B cell (primary cell): Measurements from ENCODE around the gene BBS5. TPM values are rescaled to one million over a fixed set of nuclear protein-coding genes. Genes with fewer than 3 reads are reported as not detected.
"Not testable (repeated sequence)": the region's sequence is repeated elsewhere in the genome, so short reads cannot be mapped to it uniquely, and the experiment has no call there.

ENCODE experiments used
- ATAC-seq: fragments of 200-7000 bp; cut with Tn5 transposase; one replicate; pipeline ENCODE4 v1.10.0; 2021; ENCODE audit warnings: low read depth, mild to moderate bottlenecking, moderate number of reproducible peaks, moderate library complexity
- CTCF ChIA-PET: fragments of 350-600 bp; sonication (Branson Sonifier 250); formaldehyde crosslinking; loops from one replicate; lab custom pipeline; 2021; ENCODE audit warnings: antibody characterized with exemption, inconsistent platforms; lab: Charles Lee
- POLR2A ChIA-PET: fragments of 350-600 bp; sonication (Branson Sonifier 250); formaldehyde crosslinking; loops from one replicate; lab custom pipeline; 2021; ENCODE audit warnings: antibody characterized with exemption; lab: Charles Lee
- DNase-seq: peaks from one replicate; pipeline ENCODE4 v3.0.0; 2013
- H2AFZ ChIP-seq: 2 replicates; pipeline ENCODE4 v1.6.1; 2012; ENCODE audit warnings: mild to moderate bottlenecking, low read depth, low read length; ENCODE audit not compliant: insufficient read depth, poor library complexity, severe bottlenecking
- H3K27ac ChIP-seq, 2 donors: 1 replicate in 1 of 2; 2 replicates in 1 of 2; pipeline ENCODE4 v1.5.1; 2012 to 2013; ENCODE audit warnings: low read length in 2 of 2, mild to moderate bottlenecking in 2 of 2, moderate library complexity in 1 of 2
- H3K27me3 ChIP-seq, 4 experiments: fragments of 200-600 bp in 1 of 4; sonication (generic) in 1 of 4; replicated peaks in 1 of 4; 1 replicate in 2 of 4; 2 replicates in 2 of 4; pipeline versions ENCODE4 v1.6.1 to v1.7.0; 2013 to 2016; ENCODE audit warnings: low read length in 3 of 4, mild to moderate bottlenecking in 2 of 4, mixed read lengths in 1 of 4, moderate library complexity in 1 of 4; ENCODE audit not compliant: insufficient read depth in 4 of 4, control insufficient read depth in 3 of 4; ENCODE audit errors: control extremely low read depth in 1 of 4
- H3K36me3 ChIP-seq, 2 experiments: replicated peaks in 1 of 2; 1 replicate in 1 of 2; 2 replicates in 1 of 2; pipeline versions ENCODE4 v1.6.1 to v1.7.1; 2013; ENCODE audit warnings: low read length in 1 of 2; ENCODE audit not compliant: insufficient read depth in 2 of 2, control insufficient read depth in 1 of 2; ENCODE audit errors: control extremely low read depth in 1 of 2, extremely low read depth in 1 of 2
- H3K4me1 ChIP-seq, 2 donors: fragments of 200-600 bp in 1 of 2; sonication (generic) in 1 of 2; 1 replicate in 1 of 2; 2 replicates in 1 of 2; pipeline versions ENCODE4 v1.5.1 to v1.6.1; 2013 to 2017; ENCODE audit warnings: low read length in 2 of 2; ENCODE audit not compliant: control insufficient read depth in 2 of 2, insufficient read depth in 2 of 2
- H3K4me2 ChIP-seq: replicated peaks from 2 replicates; pipeline ENCODE3; 2012; ENCODE audit warnings: mild to moderate bottlenecking, low read depth, low read length; ENCODE audit not compliant: poor library complexity, severe bottlenecking
- H3K4me3 ChIP-seq, 5 experiments: fragments of 200-600 bp in 1 of 5; sonication (generic) in 1 of 5; 1 replicate in 3 of 5; 2 replicates in 2 of 5; pipeline versions ENCODE4 v1.5.1 to v1.7.0; 2011 to 2016; ENCODE audit warnings: low read length in 4 of 5, mild to moderate bottlenecking in 4 of 5, low read depth in 2 of 5, control low read depth in 1 of 5, moderate library complexity in 1 of 5; ENCODE audit not compliant: insufficient read depth in 1 of 5; ENCODE audit errors: control extremely low read depth in 1 of 5, extremely low read depth in 1 of 5
- H3K79me2 ChIP-seq: fragments of 200-600 bp; sonication (generic); one replicate; pipeline ENCODE4 v1.6.0; 2016; ENCODE audit warnings: low read length; ENCODE audit not compliant: control insufficient read depth, insufficient read depth
- H3K9ac ChIP-seq: fragments of 200-600 bp; sonication (generic); 2 replicates; pipeline ENCODE4 v1.6.1; 2017; ENCODE audit warnings: mild to moderate bottlenecking, low read length, moderate library complexity
- H3K9me3 ChIP-seq, 3 donors: one replicate each; pipeline versions ENCODE4 v1.6.1 to v1.7.1; 2013; ENCODE audit warnings: low read length in 2 of 3; ENCODE audit not compliant: control insufficient read depth in 2 of 3, insufficient read depth in 1 of 3; ENCODE audit errors: control extremely low read depth in 1 of 3
- H4K20me1 ChIP-seq: 2 replicates; pipeline ENCODE4 v1.6.0; 2012; ENCODE audit warnings: mild to moderate bottlenecking, low read length; ENCODE audit not compliant: insufficient read depth, control insufficient read depth, poor library complexity, severe bottlenecking
- H3K27ac Mint-ChIP-seq: one replicate; pipeline ENCODE4 v1.8.0; 2021; ENCODE audit warnings: mixed read lengths
- H3K27me3 Mint-ChIP-seq: one replicate; pipeline ENCODE4 v1.8.0; 2021; ENCODE audit warnings: mixed read lengths
- H3K4me1 Mint-ChIP-seq: one replicate; pipeline ENCODE4 v1.8.0; 2021; ENCODE audit warnings: mixed read lengths
- H3K4me3 Mint-ChIP-seq: one replicate; pipeline ENCODE4 v1.8.0; 2021; ENCODE audit warnings: mixed read lengths
- H3K9me3 Mint-ChIP-seq: one replicate; pipeline ENCODE4 v1.8.0; 2022; ENCODE audit warnings: mixed read lengths; ENCODE audit not compliant: insufficient read depth
- EZH2 ChIP-seq: IDR thresholded peaks from 2 replicates; pipeline ENCODE4 v1.6.1; 2012; ENCODE audit warnings: borderline replicate concordance, low read depth, mild to moderate bottlenecking, moderate library complexity, low read length; ENCODE audit not compliant: insufficient read depth, poor library complexity, severe bottlenecking
- WGBS: methylation state at CpG from one replicate; pipeline ENCODE4 v1.1.5; 2013; ENCODE audit warnings: missing lambda C conversion rate; ENCODE audit not compliant: insufficient coverage; 5-methylcytosine and 5-hydroxymethylcytosine counted together
- intact Hi-C: fragments of 100-400 bp; cut with micrococcal nuclease; formaldehyde crosslinking; loops from one replicate; pipeline ENCODE4 v1.10.0; 2022
- polyA plus RNA-seq: library from polyadenylated mRNA; depleted of rRNA; stranded (reverse); fragments of >200 nt; gene quantifications from 2 replicates; pipeline ENCODE4 v1.2.3, GENCODE V29; 2012
- total RNA-seq, 2 donors: library from RNA; stranded (reverse); fragments of 120-200 nt in 1 of 2; gene quantifications; 1 replicate in 1 of 2; 2 replicates in 1 of 2; pipeline versions ENCODE4 v1.2.3 to v1.2.4, GENCODE V29; 2013 to 2022

BBS5 gene
- total and polyA plus RNA-seq, 2 donors (not counting 1 experiment from before 2014, with no cell fraction given): 0.76 to 2.1 TPM

GRCh38 chr2:169516488-169516995 lies 37.2 kb downstream of the BBS5 start:
- H3K36me3 ChIP-seq, H3K4me3 ChIP-seq, H3K79me2 ChIP-seq, H3K27me3 ChIP-seq, H3K27ac ChIP-seq, H3K4me1 Mint-ChIP-seq, H3K9ac ChIP-seq, CTCF ChIA-PET, ATAC-seq, H3K4me3 Mint-ChIP-seq, H2AFZ ChIP-seq, H3K27me3 Mint-ChIP-seq, H3K9me3 Mint-ChIP-seq, H3K27ac Mint-ChIP-seq, DNase-seq, H3K4me1 ChIP-seq, POLR2A ChIA-PET, H3K4me2 ChIP-seq, H4K20me1 ChIP-seq, intact Hi-C loops, H3K9me3 ChIP-seq: not testable (repeated sequence)
- no CpG with 5 or more reads among the region's 10 CpGs for WGBS

- H3K79me2 ChIP-seq: no peaks in the 10 kb centered on the region
- H3K9ac ChIP-seq: no peak overlapping the region
- ATAC-seq (no peak), DNase-seq (no peak)
- H2AFZ ChIP-seq: no peak overlapping the region
- no peak overlapping the region for H3K4me2 ChIP-seq
- POLR2A ChIA-PET: no interaction called here
- H3K4me3 Mint-ChIP-seq: no peak overlapping the region
- no peaks in the 10 kb centered on the region for H3K4me1 ChIP-seq
- no peak overlapping the region for H3K27ac ChIP-seq
- no peaks in the 10 kb centered on the region for H3K27me3 Mint-ChIP-seq
- H4K20me1 ChIP-seq: no peaks in the 10 kb centered on the region
- H3K4me3 ChIP-seq: no peak overlapping the region
- intact Hi-C loops: no loop called here
- CTCF ChIA-PET: interaction anchor here (0.7 kb wide), 1 partner anchor 7 kb away, joined by 3 read pairs; no protein-coding TSS in a partner anchor
- TF ChIP-seq EZH2: no peak
- no peaks in the 10 kb centered on the region for H3K27me3 ChIP-seq
- H3K4me1 Mint-ChIP-seq: no peaks in the 10 kb centered on the region
- H3K9me3 ChIP-seq: no peaks in the 10 kb centered on the region
- no peaks in the 10 kb centered on the region for H3K36me3 ChIP-seq
- H3K9me3 Mint-ChIP-seq: no peaks in the 10 kb centered on the region
- no peak overlapping the region for H3K27ac Mint-ChIP-seq
These were observed 41.6 kb downstream of the BBS5 start for GRCh38 chr2:169520896-169521295.
